Measurements from ENCODE around the gene PCDH12.

PCDH12 gene

GRCh38 chr5:141906972-141907371 lies 51.0 kb downstream of the PCDH12 start:
- DNase-seq (ENCODE audit: low spot score): no peak

GRCh38 chr5:141906517-141906916 lies 51.5 kb downstream of the PCDH12 start:
- DNase-seq (ENCODE audit: low spot score): no peak

GRCh38 chr5:141904551-141904950 lies 53.5 kb downstream of the PCDH12 start:
- no peak for DNase-seq (ENCODE audit: low spot score)

- DNase-seq (ENCODE audit: low spot score): no peak
These were observed 54.7 kb downstream of the PCDH12 start for GRCh38 chr5:141903261-141903660.

GRCh38 chr5:141902015-141902814 lies 55.8 kb downstream of the PCDH12 start:
- DNase-seq (ENCODE audit: low spot score): no peak

- DNase-seq (ENCODE audit: low spot score): no peak
These were observed 59.5 kb downstream of the PCDH12 start for GRCh38 chr5:141898448-141899049.

- no peak for DNase-seq (ENCODE audit: low spot score)
These were observed 60.6 kb downstream of the PCDH12 start for GRCh38 chr5:141897425-141897824.

Data from hematopoietic multipotent progenitor cell treated with erythropoietin and hydrocortisone succinate and interleukin-3 and kit ligand, for 15 days (in vitro differentiated cells).